ENCODE results near the gene RAP1A. TPM values are rescaled to one million over a fixed set of nuclear protein-coding genes. Genes with fewer than 3 reads are reported as not detected.

Gene RAP1A
- polyA plus RNA-seq, 1 of the 3 experiments (the other 2 are of a cell fraction): 17.7 TPM

- TF ChIP-seq IRF3 (IDR thresholded peaks at IDR 0.05; ENCODE audit: low read depth, low read length) (no peak), RCOR1 (IDR thresholded peaks at IDR 0.05; ENCODE audit: low read length) (no peak)
Measured at GRCh38 chr1:111602302-111602701, 17.3 kb upstream of the RAP1A start (continued).

- Histone ChIP-seq H3K4me1 (ENCODE audit: control insufficient read depth in 1 of 2, insufficient read depth in 2 of 2, low read depth in 1 of 2, low read length in 1 of 2) (no peaks in the 10 kb centered on the region; a peak in 1 of 4 replicates), H3K27ac (ENCODE audit: low read depth in 2 of 2, low read length in 1 of 2) (no peak overlapping the region), H2AFZ (ENCODE audit: low read depth) (no peak overlapping the region), H3K9me3 (no peaks in the 10 kb centered on the region), H3K9me2 (no peaks in the 10 kb centered on the region), H3K36me3 (replicated peaks in 1 of 2; ENCODE audit: control insufficient read depth in 1 of 2, insufficient read depth in 2 of 2, low read length in 1 of 2) (no peaks in the 10 kb centered on the region), H3K4me3 (ENCODE audit: low read depth in 2 of 2, low read length in 1 of 2) (no peak overlapping the region), H3F3A (replicated peaks; ENCODE audit: insufficient read depth) (no peaks in the 10 kb centered on the region), H3K27me3 (ENCODE audit: insufficient read depth) (no peaks in the 10 kb centered on the region), H3K4me2 (no peak overlapping the region), H4K20me1 (ENCODE audit: insufficient read depth) (no peaks in the 10 kb centered on the region), H3K9ac (no peak overlapping the region), H3K79me2 (ENCODE audit: insufficient read depth) (no peaks in the 10 kb centered on the region)
- POLR2A ChIA-PET: no interaction called here
- no peak for TF ChIP-seq ZBTB33 (IDR thresholded peaks at IDR 0.05; ENCODE audit: borderline replicate concordance, low read depth)
- no peak for TF ChIP-seq JUND (IDR thresholded peaks at IDR 0.05)
- no peak for TF ChIP-seq PBX3 (IDR thresholded peaks at IDR 0.05)
- no peak for DNase-seq
- CTCF ChIA-PET: no interaction called here
- 67% methylated on average over 4 of the region's 4 CpGs for WGBS (ENCODE audit: low lambda C conversion rate)
Measured at GRCh38 chr1:111602974-111603373, 16.6 kb upstream of the RAP1A start.

GRCh38 chr1:111603979-111604378 is 15.6 kb upstream of the RAP1A start:
- Histone ChIP-seq H3K27ac (ENCODE audit: low read depth in 2 of 2, low read length in 1 of 2) (no peak overlapping the region), H3K9ac (no peak overlapping the region), H3K9me2 (no peaks in the 10 kb centered on the region), H3K27me3 (ENCODE audit: insufficient read depth) (no peaks in the 10 kb centered on the region), H3F3A (replicated peaks; ENCODE audit: insufficient read depth) (no peaks in the 10 kb centered on the region), H4K20me1 (ENCODE audit: insufficient read depth) (no peaks in the 10 kb centered on the region), H3K36me3 (replicated peaks in 1 of 2; ENCODE audit: control insufficient read depth in 1 of 2, insufficient read depth in 2 of 2, low read length in 1 of 2) (no peaks in the 10 kb centered on the region), H3K4me3 (ENCODE audit: low read depth in 2 of 2, low read length in 1 of 2) (no peak overlapping the region), H3K4me1 (ENCODE audit: control insufficient read depth in 1 of 2, insufficient read depth in 2 of 2, low read depth in 1 of 2, low read length in 1 of 2) (no peaks in the 10 kb centered on the region; a peak in 1 of 4 replicates), H3K4me2 (no peak overlapping the region), H2AFZ (ENCODE audit: low read depth) (no peak overlapping the region), H3K9me3 (no peaks in the 10 kb centered on the region), H3K79me2 (ENCODE audit: insufficient read depth) (no peaks in the 10 kb centered on the region)
- no peak for DNase-seq
- CTCF ChIA-PET: interaction anchor here (1.0 kb wide), 1 partner anchor 13 kb away, joined by 3 read pairs; no protein-coding TSS in a partner anchor
- no peak for TF ChIP-seq ZBTB33 (IDR thresholded peaks at IDR 0.05; ENCODE audit: borderline replicate concordance, low read depth)
- 91% methylated on average over 4 of the region's 4 CpGs for WGBS (ENCODE audit: low lambda C conversion rate)
- POLR2A ChIA-PET: no interaction called here
